SHP77 (cell line): Measurements from ENCODE around the gene KCNMA1.

ENCODE experiments used
- DNase-seq, 2 experiments: peaks; one replicate each; lab custom pipeline; 2025; lab: John Stamatoyannopoulos, UW

KCNMA1 gene

DNA sequence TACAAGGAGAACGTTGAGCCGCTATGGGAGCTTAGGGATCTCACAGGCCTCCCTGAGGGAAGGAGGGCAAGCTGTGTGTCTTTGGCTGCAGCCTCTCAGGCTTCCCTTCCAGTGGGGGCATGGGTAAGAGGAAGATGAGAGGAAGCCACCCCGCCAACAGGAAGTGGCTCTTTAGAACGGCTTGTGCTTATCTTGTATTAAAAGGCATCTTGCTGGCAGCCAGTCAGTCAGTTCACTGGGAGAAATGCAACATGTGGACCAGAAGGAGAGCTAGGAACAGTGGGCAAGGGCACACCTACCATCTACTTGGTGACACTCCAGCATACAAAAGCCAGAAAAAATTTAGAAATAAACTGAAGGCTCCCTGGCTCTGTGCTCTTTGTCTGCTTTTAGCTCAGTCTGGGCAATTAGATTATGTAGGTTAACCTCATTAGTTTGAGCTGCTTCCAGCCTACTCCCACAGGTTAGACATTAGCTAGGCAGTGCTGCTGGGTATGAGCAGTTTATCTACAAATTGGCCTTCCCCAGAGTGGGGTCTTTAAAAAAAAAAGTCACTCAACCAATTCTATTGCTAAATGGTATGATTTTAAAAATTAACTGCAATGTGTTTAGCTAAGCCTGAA lies 595.9 kb downstream of the KCNMA1 start:
- no peak for DNase-seq

- DNase-seq: no peak
Measured at GRCh38 chr10:77038407-77038806, 599.2 kb downstream of the KCNMA1 start.

GRCh38 chr10:77037735-77038403 lies 599.7 kb downstream of the KCNMA1 start:
- DNase-seq: no peak

DNA sequence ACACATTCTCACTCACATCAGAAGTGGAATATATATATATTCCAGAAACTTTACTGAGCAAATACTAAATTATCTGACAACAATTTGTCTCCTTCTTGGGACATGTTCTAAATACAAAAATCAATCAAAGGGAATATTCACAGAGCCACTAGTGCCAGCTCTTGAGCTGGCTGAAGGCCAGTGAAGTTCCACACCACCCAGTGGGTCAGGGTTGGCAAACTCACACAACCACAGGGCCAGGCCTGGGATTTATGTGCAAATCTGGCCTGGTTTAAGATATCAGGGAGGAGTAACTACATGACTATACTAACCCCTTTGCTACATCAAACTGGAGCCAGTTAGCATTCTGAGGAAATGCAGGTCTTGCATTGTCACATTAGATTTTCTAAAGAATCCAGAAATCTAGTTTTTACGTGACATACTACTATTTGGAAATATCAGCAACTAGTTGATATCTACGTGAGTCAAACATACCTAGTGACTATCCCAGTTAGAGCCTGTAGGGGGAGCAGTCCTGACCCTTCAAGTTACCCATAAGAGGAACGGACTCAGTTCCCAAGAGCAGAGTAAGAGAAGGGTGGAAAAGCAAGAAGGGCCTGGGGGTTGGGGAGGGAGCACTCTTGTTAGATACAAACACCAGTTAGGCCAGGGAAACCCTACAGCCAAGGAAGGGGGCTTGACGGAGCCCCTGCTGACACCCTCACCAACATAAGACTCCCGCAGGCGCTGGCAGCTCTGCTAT lies 600.4 kb downstream of the KCNMA1 start:
- DNase-seq: no peak

- DNase-seq: no peak
Measured at GRCh38 chr10:77036276-77036675, 601.3 kb downstream of the KCNMA1 start.

DNA sequence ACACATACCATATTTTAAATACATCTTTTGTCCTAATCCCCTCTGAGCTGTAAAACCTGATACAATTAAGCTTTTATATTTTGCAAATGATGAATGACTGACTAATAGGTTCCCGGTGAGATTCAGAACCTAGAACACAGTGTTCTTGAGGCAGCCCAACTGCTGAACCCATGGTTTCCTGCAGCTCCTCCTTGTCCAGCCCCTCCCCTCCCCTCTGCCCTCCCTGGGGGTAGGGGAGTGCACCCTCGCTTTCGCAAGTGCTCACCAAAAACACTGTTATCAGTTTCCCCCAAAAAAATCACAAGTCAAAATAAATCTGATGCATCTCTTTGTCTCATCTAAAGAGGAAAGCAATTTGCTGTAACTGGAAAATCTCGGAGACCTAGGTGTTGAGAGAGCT lies 602.8 kb downstream of the KCNMA1 start:
- DNase-seq: no peak

DNA sequence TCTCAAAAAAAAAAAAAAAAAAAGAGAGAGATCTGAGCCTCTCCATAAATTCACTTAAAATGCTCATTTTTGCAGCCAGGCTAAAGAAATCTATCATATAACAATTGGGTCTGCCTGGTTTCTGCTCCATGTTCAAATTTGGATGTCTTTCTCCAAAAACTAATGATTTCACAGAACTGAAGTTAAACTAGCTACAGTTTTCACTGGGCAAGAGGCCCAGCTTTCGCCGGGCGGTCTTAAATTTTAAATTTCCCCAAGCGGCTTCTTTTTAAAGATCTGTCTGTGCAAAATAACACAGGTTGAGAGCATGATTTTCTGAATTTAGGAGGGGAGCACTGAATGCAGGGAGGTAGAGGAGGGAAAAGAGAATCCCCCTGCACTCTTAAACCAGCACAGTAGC lies 603.4 kb downstream of the KCNMA1 start:
- no peak for DNase-seq

DNA sequence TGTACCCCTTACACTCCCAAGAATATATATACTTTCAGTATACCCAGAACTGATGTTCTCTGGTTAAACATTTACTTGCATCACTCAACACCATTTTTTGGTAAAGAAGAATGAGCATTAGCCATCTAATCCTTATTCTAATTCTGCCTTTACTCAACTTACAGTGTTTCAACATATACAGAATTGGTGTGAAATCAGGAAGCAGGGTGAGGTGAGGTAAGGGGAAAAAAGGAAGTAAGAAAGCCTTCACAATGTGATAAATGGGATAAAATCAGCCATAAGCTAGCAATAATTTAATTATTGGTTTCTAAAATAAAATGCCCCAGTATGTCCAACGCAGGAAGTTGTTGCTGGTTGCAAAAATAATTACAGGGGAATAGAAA lies 605.4 kb downstream of the KCNMA1 start:
- no peak for DNase-seq

DNA sequence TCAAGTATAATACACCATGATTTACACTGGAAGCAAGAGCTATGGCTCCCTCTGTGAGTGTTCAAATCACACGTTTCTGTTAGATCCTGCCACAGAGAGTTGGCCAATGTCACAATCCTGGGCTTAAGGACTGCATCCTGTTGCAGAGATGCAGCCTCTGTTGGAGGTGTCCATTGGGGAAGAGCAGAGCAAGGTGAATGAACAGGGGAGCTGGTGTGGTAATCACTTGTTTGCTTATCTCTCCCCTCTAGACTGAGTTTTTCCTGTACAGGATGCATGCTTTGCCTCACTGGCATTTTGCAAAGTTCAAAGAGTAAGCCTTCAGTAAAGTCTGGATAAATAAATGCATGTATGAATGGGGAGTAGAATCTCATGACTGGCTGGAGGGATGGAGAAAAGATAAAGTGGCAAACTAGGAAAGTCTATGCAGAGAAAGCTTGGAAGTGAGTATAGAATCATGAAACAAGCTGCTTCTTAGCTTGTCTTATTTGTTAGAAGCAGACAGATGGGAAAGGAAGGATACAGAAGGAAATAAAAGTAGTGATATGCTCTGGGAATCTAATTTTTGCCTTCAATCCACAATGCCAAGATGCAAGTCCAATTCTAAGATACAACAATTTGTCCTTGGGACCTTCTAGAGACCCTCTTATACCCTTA lies 605.9 kb downstream of the KCNMA1 start:
- no peak for DNase-seq

DNA sequence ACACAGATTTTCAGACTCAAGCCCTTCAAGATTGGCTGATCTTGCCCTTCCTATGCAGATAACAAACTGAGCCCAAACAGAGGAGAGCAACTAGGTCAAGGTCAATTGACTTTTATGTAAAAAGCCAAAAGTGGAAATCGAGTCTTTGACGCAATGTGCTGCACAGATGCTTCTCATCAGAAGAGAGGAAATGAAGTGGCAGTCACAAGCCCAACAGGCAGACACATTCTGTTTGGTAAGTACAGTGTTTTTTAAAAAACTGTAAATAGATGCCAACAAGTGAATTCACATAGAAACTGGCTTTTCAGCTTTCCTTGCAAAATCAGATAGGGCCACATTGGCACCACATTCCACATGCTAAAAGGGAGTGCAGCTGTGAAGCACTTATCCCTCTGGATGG lies 606.6 kb downstream of the KCNMA1 start:
- DNase-seq: no peak

DNA sequence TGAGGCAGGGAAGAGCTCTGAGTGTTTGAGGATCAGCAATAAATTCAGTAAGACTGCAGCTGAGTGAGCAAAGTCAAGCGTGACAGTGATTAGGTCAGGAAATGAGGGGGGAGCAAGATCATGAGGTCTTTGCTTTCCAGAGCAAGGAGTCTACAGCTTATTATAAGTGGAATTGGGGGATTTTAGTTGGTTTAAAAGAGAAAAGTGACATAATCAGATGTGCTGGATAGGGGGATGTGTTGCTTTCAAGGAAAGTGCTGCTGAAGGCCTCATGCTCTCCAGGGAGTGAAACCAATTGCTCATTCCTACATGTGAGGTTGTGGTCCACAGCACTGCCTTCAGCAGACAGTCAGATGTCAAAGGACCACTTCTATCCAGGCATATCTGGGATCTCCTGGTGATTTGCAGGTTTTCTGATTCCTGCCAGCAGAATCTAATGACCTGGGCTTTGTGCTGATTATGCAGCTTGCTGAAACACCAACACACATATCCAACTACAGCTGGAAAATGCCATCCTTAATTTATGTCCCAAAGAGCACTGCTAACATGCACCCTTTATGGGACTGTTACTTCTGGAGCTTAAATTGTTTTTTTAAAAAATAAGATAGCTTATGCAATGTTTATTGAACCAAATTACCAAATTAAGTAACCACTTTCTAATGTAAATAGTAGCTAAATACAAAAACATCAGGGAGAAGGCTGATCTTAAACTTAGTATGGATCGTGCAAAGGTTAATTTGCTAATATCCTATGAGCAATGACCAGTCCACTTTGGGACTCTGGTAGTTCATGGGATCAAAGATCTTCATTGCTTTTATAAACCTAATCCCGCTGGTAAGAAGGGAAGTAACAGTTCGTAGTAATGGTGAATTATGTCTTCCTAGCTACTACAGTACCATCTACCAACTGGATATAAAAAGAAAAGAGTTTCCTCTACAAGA lies 607.6 kb downstream of the KCNMA1 start:
- no peak for DNase-seq

DNA sequence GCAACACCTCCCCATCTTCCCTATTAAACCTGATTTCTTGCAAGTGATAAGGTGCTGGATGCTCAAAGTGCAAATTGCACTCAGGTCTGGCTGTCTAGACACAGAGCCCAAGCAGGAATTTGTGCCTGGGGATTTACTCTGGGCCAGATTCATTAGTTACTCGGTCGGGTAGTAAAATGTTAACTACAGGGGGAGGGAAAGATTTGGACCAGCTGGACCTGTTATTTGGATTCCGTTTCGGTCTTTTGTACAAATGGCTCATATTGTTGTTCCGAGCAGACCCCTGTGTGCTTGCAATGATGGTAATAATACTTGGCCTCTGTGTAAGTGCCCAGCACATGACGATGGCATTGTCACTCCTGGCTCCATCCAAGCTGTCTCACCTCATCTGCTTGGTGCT lies 609.6 kb downstream of the KCNMA1 start:
- no peak for DNase-seq

DNA sequence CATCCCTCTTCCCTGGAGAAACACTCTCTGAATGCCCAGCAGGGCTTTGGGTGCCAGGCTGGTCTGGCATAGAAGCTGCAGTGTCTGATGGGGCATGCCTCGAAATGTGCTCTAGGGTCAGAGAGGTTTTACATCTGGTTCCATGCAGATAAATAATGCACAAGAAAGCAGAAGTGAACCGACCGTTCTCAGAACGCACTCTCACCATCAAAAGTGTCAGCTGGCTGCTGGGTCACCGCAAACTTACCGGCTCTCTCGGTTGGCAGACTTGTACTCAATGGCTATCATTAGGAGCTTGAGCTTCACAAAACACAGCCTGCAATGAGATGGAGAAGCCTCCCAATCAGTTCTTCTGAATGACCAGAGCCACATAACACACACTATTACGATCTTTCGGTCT lies 610.0 kb downstream of the KCNMA1 start:
- no peak for DNase-seq

DNA sequence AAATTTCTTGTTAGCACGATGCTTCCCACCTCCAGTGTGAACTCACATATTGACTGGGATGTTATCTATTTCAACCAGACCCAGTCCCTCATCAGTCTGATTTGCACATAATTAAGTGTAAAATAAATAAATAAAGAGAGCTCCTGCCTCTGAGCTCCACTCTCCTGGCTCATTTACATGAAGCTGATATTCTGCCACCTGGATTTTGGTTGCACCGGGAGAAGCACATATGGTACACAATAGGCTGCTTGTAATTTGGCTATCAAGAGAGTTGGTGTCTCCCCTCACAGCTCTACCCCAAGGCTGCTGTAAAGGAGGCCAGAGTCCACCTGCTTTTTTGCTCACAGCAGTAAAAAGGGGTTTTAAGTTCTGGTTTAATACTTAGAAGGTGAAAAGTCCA lies 610.5 kb downstream of the KCNMA1 start:
- no peak for DNase-seq

DNA sequence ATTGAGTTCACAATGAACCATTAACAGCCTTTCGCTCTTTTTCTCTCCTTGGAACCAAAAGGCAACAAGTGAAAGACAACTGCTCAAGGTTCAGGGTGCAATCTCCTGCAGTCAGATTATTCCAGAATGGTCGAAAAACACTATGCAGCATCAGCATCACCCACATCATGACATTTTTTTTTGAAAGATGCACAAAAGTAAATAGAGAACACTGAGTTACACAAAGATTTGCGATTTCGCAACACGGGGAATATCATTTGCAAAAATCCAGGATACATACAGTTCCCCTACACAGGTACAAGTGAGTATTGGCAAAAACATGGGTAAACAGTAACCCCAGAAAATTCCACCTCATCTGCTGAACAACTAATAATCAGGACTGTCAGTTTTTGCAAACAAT lies 611.5 kb downstream of the KCNMA1 start:
- no peak for DNase-seq

GRCh38 chr10:77024461-77024860 lies 613.1 kb downstream of the KCNMA1 start:
- no peak for DNase-seq

- no peak for DNase-seq
Measured at GRCh38 chr10:77023396-77023795, 614.2 kb downstream of the KCNMA1 start.

DNA sequence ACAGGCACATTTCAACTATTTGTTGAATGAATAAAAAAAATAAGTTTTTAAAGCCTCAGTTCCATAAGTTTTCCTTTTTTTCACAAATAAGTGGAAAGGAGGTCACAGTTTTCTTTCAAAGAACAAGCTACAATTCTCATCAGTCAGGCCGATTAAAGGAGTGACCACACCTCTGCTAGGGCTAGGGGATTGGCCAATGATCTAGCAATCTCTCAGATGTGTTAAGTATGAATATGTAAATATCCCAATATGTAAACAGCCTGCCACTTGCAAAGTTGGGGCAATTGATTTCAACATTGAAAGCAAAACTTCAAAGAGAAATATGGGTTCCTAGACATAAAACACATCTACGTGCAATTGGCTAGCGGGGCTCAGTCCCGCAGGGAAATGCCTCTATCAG lies 614.9 kb downstream of the KCNMA1 start:
- no peak for DNase-seq

- no peak for DNase-seq
Measured at GRCh38 chr10:77021966-77022490, 615.6 kb downstream of the KCNMA1 start.

DNA sequence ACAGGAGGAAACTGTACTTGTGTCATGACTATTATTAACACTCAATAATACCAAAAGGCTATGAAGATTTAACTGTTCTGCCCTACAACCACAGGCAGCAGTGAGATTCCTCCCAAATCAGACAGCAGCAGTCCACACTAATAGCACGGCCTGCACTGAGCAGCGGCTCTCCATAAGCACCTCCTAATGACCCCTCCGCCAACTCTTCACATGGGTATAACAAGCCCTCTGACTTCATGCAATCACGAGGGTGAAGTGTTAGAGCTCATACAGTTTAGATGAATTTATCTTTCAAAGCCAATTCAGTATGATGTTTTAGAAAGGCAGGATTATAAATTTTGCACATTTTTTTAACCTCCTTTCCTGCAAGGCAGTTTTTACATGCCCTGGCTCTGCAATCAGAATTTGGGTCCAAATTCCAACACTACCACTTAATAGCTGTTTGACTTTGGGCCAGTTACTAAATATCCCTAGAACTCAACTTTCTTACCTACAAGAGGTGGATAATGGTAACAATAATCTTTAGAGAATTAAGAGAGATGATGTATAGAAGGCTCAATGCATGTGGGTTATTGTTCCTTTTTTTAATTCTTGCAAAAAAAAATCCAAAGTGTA lies 617.1 kb downstream of the KCNMA1 start:
- no peak for DNase-seq

- DNase-seq: no peak
Measured at GRCh38 chr10:77016855-77017254, 620.8 kb downstream of the KCNMA1 start.
